ENCODE results near the gene KLHL17.

KLHL17 gene

DNA sequence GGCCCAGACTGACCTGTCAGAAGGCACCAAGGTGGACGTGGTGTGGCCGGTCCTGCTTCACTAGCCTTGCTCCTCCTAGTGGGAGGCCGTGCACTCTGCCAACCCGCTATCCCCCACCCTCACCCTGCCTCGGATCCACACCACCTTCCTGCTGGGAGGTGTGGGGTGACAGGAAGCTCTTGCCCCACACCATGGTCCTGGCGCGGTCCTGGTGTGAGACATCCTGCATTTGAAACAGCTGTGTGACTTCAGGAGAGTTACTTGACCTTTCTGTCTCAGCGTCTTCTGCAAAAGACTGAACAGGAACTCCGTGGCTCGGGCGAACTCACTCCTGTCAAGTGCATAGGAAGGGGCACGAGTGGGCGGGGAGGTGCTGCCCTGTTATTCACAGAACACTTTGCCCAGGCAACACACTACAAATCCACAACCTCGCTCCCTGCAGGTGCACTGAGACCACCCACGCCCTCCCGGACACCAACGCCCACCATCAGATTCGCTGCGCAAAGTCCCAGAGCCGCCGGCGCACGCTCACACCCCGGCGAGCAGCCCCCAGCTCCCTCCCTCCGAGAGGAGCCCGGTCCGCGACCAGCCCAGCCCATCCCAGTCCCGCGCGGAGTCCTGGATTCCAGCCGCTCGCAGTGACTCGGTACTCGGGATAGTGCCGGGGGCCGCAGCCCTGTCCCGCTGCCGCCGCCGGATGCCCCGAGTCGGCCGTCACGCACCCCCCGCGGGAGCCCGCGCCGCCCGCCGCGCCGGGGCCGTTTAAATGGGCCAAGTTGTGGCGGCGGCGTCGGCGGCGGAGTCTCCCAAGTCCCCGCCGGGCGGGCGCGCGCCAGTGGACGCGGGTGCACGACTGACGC, 37.0 kb upstream of the KLHL17 start, which contains the start of gene SAMD11:
SAMD11 (plus strand) TSS at position 793 of the 860 bp plus-strand sequence. CDS start 509 bp downstream, outside the sequence.
- no peak for ATAC-seq
- DNase-seq = peak; percentile 73

DNA sequence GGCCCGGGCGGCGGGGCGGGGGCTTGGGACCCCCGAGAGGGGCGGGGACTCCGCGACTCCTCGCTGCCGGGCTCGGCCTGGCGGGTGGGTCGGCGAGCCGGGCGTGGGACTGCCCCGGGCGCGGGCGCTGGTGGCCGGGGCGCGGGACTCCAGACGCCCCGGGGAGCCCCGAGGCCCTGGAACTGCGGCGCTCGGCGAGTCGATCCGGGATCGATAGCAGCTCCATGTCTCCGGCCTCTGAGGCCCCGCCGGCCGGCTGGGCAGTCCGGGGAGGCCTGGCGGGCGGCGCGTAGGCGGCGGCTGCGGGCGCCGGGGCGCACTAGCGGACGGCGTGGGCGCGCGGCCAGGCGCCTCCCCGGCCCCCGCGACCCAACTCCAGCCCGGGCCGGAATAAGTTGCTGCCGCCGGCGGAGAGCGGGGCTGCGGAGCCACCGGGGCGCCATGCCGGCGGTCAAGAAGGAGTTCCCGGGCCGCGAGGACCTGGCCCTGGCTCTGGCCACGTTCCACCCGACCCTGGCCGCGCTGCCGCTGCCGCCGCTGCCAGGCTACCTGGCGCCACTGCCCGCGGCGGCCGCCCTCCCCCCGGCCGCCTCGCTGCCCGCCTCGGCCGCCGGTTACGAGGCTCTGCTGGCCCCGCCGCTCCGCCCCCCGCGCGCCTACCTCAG, 36.3 kb upstream of the KLHL17 start:
- DNase-seq = no peak
- no peak for ATAC-seq

DNA sequence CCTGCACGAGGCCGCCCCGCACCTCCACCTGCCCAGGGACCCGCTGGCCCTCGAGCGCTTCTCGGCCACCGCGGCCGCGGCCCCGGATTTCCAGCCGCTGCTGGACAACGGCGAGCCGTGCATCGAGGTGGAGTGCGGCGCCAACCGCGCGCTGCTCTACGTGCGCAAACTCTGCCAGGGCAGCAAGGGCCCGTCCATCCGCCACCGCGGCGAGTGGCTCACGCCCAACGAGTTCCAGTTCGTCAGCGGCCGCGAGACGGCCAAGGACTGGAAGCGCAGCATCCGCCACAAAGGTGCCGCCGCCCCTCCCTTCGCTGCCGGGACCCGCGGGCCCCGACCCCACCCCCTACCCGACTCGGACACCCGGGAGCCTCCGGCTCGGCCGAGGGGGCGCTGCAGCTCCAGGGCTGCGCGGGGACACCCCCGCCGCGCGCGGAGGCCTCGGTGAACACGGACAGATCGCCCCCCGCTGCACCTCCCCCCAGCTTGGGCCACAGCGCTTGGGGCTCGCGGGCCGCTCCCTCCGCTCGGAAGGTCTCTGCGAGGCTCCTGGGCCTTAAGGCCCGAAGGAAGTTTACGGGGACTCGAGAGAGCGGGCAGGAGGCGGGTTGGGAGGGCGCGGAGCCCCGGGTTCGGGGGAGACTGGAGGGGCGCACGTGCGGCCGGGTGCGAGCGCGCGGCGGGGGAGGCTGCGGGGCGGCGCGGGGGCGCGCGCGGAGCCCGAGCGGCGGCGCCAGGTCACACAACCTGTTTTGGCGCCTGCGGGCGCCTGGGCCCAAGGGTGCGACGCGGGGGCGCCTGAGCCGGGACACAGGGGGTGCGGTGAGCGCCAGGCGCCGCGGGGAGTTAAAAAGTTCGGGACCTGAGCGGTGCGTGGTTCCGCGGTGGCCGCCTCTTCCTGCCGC, 35.5 kb upstream of the KLHL17 start:
- no peak for DNase-seq
- no peak for ATAC-seq

DNA sequence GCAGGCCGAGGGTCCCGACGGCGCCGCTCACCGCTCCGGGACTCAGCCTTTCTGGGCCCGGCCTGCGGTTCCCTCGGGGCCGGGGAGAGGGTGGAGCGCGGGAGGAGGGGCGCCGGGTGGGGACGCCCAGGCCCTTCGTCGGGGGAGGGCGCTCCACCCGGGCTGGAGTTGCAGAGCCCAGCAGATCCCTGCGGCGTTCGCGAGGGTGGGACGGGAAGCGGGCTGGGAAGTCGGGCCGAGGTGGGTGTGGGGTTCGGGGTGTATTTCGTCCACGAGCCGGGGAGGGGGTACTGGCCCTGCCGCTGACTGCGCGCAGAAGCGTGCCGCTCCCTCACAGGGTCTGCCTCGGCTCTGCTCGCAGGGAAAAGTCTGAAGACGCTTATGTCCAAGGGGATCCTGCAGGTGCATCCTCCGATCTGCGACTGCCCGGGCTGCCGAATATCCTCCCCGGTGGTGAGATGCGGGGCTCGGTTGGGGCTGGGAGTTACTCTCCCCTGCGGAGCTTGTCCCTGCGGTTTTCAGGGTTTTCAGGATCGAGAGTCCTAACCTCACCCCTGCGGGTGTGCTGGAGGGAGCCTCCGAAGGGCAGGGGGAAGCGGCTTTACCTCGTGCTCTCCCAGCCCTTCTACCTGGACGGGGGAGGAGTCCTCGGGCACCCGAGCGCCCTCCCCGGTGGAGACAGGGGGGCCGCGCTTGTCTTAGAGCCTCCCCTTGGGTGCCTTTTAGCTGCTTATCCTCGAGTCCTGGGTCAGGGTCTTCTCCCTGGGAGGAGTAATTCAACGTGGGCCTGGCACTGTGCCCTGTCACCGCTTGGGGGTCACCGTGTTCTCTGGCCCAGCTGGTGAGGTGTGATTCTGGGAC, 34.6 kb upstream of the KLHL17 start:
- DNase-seq (no peak), ATAC-seq (no peak)

DNA sequence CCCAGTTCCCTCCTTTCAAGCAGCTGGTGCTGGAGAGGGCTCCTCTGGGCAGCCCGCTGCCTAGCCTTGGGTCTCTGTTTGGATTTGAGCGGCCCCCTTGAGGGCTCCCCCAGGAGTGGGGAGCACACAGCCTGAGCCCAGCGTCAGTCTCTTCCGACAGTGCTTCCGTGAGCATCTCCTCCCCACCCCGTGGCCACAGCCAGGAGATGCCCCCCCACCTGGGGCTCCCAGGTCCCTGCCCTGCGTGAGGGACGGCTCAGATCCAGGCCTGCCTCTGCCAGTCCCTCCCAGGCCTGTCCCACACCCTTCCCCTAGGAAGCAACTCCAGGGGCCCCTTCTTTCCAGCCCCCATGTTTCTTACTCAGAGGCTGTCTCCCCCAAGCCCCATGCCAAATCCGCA, 33.1 kb upstream of the KLHL17 start:
- ATAC-seq (no peak), DNase-seq (no peak)

DNA sequence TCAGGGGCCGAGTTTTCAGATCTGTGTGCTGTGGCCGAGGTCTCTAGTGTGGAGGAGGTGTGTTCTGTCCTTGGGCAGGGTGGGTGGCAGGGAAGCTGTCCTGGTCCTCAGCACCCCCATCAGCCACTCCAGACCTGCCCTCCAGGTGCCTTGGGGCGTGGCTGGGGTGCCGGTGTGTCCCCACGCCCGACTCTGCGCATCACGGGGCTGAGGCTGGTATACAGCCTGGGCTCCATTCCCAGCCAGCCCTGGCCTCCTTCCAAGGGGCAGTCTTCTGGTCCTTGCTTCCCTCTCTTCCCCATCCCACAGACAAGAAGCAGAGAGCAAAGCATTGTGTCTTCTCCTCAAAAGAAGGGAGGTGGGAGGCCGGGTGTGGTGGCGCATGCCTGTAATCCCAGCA, 32.6 kb upstream of the KLHL17 start:
- no peak for ATAC-seq
- no peak for DNase-seq

DNA sequence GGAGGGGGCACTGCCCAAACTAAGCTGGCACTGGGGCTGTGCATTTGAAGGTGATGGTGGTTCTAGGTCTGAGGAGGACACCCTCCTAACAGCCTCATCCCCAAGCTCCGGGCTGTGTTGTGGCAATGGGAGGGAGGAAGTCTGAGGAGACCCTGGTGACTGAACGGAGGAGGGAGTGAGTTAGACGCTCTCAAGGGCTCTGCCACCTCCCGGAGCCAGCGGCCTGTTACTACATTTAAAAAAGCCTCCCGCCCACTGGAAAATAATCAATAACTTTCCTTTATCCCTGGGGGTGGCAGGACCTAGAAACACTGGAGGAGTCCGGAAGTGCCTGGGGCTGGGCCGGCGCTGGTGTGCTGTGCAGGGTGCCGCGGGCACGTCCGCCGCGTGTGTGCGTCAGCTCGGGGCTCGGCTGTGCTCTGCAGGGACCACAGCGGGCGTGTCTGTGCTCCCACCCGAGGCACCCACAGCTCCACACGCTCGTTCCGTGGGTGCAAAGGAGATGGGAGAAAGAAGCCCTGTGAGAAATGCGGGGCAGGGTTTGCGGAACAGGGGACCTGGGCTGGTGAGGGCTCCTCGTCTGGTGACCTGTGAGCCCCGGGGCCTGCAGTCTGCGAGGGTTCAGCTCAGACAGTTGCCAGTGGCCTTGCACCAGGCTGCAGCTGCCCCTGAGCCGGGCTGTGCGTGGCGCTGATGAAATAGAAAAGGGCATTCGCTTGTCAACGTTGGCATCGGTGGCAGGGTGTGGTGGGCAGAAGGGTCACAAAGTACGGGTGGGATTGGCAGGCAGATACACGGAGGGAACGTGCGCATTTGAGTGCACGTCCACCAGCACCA, 31.3 kb upstream of the KLHL17 start:
- no peak for ATAC-seq
- no peak for DNase-seq

DNA sequence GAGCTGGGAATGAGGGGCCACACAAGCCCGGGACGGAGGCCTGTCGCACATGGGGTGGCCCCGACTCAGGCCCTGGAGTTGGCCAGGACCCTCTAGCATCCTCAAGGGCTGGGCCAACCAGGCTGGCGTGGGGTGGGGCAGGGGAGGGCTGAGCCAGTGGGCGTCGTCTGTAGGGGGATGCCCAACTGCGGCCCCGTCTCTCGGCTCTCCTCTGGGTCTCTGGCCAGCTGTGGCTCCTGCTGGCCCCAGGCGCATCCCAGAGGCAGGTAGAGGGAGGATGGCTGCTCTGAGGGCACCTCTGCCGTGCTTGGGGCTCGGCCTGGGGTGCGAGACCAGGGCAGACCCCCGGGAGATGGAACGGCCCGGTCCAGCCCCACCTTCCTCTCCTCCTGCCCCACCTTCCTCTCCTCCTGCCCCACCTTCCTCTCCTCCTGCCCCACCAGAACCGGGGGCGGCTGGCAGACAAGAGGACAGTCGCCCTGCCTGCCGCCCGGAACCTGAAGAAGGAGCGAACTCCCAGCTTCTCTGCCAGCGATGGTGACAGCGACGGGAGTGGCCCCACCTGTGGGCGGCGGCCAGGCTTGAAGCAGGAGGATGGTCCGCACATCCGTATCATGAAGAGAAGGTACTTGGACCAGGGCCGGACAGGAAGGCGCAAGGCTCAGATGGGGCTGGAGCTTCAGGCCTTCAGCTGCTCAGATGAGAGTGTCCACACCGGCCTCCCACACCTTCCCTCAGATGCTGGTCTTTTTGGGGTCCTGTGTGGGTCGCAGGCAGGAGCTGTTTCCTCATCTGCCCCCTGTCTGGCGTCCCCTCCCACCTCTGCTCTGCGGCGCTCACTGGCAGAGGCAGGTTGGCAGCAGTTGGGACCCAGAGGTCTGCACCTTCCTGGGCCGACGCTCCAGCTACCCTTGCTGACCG, 30.4 kb upstream of the KLHL17 start:
- ATAC-seq (no peak), DNase-seq (no peak)

DNA sequence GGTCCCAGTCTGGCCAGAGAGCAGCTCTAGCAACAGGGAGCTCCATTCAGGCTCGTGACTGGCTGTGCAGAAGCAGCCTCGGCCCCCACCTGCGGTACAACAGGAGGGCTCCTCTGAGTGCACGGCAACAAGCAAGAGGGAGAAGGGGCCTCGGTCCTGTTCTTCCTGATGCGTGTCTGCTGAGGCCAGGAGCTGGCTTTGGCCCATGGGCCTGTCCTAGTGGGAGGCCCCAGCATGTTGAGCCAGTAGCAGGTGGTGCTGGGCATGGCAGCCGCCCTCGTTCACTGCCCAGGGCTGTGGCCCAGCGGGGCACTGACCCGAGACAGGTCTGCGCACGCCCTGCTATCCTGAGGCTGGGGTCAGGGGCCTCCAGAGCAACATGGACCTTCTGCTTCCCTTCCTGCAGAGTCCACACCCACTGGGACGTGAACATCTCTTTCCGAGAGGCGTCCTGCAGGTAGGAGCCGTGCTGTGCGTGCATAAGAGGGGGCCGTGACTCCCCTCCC, 29.7 kb upstream of the KLHL17 start:
- ATAC-seq (no peak), DNase-seq (no peak)

DNA sequence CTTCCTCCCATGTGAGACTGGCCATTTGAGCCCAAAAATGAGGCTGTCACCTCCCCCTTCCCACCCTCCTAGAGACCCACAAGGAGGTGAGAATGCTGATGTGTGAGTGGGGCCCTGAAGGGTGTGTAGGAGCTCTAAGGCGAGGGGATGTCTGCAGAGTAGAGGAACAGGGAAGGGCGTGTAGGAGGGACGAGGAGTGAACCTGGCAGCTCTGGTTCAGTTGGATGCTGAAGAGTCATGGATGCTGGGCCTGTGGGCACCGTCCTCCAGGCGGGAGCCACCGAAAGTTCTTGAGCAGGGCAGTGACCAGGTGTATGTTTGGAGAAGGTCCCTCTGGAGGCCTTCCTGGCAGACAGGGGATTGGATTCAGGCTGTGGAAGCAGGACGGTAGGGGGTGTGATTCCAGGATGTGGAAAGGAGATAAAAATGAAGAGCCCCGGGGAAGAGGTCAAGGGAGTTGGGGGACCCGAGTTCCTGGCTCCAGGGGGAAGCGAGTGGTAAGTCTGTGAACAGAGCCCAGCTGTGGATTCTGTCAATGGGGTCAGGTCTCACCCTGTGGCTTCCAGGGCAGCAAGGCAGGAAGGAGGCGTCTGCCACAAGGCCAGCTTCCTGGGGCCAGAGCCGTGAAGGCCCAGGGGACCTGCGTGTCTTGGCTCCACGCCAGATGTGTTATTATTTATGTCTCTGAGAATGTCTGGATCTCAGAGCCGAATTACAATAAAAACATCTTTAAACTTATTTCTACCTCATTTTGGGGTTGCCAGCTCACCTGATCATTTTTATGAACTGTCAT, 28.8 kb upstream of the KLHL17 start:
- no peak for DNase-seq
- ATAC-seq = no peak

DNA sequence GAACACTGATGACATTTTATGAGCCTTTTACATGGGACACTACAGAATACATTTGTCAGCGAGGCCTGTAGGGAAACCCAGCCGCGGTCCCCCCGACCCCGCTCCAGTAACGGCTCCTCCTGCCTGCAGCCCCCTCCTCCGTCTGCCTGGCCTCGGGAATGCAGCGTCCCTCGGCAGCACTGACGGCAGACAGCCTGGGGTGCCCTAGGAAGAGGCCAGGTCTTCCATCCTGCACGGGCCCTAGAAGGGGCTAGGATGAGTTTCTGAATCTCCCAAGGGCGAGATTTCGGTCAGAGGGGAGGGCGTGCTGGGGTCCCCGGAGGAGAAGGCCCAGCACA, 28.2 kb upstream of the KLHL17 start:
- DNase-seq (no peak), ATAC-seq (no peak)

DNA sequence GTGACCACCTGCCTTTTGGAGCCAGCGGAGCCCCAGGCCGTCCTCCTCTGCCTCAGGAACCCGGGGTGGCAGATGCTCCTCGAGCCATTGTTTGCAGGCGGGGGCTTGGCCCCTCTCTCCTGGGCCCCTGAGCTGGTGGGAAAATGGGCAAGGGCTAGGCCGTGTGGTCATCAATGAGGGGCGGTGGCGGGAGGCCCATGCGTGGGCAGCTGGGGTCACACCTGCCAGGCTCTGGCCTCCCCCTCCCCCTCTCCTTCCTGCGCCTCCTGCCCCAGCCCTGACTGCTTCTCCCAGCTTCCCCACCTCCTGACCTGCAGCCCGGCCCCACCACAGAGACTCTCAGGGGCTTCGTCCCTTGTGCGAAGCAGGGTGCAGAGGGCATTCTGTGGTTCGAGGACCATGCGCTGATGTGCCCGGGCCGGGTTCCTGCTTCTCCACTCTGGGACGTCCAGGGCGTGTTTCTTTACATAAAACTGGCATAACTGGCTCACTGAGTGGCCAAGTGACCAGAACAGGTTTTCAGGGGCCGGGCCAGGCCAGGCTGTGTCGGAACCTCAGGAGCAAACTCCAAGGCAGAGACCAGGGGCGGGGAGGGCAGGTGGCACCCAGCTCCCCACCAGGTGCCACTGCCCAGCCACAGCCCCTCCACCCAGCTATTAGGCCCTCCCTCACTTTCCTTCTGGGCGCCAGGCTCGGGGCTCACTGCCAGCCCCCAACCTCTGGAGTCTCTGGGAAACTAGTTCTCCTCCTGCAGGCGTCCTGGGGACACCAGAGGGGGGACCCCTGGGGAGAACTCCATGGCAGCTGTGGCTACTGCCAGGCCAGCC, 27.4 kb upstream of the KLHL17 start:
- DNase-seq (no peak), ATAC-seq (no peak)

DNA sequence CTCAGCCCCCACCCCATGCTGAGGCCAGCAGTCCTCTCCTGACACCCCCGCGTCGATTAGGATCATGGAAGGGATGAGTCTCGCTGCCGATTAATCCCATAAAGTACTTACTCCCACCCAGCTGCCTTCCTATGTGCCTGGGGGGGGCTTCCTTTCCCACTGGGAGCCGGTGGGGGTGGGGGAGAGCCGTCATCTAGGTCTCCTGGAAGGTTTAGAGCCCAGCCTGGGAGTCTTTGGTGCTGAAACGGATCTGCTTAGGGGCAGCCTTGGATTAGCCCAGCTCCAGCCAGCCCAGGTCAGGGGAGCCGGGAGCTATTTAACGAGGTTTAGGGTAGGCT, 26.8 kb upstream of the KLHL17 start:
- ATAC-seq (no peak), DNase-seq (no peak)

DNA sequence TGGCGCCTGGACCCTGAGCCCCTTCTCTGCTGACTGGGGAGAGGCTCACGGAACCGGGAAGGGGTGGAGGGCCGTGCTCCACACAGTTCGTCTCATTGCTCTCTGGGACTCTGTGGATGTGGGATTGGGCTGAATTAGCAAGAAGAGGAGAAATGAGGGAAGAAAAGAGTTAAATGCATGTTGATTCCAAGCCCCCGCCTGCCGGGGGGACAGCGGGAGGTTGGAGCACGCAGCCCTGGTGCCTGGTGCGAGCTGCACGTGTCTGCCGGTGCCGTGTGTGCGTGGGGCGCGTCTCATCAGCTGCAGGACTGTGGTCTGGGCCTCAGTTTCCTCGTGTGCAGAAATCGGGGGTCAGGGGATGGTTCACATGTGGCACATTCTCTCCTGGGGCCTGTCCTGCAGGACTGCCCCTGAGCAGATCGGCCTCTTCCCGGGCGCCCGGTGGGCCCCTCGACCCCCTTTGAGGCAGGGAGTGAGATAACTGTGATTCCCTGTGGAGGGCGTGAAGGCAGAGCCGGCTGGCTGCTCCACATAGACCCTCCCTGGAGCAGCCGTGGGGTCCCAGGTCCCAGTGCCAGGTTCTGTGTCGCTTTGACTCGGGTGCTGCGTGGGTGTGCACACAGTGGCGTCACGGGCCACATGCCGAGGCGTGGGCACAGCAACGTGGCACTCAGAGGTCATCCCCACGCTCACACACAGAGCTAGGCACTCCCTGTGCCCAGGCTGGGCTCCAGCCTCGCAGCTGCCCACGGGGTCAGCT, 25.2 kb upstream of the KLHL17 start:
- DNase-seq (no peak), ATAC-seq (no peak)

DNA sequence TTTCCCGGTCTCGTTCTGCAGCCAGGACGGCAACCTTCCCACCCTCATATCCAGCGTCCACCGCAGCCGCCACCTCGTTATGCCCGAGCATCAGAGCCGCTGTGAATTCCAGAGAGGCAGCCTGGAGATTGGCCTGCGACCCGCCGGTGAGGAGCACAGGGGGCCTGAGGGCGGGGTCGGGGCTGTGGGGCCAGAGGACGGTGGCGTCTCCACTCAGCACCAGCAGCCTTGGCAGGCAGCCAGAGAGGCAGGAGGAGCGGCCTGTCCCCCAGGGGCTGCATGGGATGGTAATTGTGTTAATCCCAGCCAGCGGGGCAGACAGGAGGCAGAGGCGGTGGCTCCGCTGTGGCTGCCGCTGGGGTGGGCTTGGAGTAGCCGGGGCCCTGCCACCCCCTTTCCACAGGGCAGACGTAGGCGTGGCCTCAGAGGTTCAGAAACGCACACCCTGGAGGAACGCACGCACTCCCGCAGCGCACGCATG, 24.6 kb upstream of the KLHL17 start:
- ATAC-seq (no peak), DNase-seq (no peak)

DNA sequence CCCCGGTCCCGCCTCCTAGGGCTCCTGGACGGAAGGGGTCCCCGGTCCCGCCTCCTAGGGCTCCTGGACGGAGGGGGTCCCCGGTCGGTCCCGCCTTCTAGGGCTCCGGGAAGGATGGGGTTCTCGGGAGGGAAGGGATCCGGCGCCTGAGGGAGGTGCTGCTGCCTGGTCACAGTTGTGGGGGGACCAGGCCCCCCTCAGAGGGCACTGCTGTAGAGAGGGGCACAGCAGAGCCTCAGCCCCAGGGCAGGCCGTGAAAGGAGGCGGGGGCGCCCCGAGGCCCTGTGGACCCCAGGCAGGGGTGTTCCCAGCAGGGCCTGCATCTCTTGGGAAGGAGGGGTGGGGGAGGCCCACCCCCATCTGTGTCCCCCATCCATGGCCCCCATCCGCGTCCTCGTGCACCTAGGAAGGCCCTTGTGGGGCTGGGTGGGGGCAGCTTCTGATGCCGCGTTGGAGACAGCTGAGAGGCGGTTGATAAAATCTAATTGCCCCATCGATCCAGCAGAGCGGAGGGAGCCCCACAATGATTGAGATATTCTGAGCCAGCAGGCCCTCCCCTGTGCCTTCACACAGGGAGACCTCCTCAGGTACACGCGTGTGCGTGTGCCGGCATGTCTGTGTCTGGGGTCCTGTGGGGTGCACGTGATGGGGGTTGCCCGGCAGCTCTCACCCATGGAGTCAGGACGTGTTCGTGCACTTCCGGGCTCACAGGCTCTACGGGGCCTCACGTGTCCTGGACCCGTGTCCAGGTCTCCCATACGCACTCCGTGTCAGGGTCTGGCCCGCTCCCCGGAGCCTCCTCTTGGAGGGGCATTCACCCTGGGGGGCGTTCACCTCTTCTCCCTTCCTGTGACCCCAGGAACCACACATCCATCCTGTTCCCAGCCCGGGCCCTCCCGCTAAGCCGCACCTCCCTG, 23.8 kb upstream of the KLHL17 start:
- DNase-seq (no peak), ATAC-seq (no peak)

Data from stimulated activated naive CD8-positive, alpha-beta T cell treated with anti-CD3 and anti-CD28 coated beads, Interleukin-15, Interleukin-2, amounts not matched to agents 100 U/mL and 50 U/mL, for 24 hours (primary cell).